RWPE1 (cell line): ENCODE results near the gene MS4A18.

Source experiments
- CTCF ChIA-PET: fragments of 350-600 bp; sonication (Branson Sonifier 250); formaldehyde crosslinking; extraction: SDS; loops from one replicate; lab custom pipeline; 2021; lab: Yijun Ruan, JAX
- POLR2A ChIA-PET: fragments of 400-600 bp; formaldehyde crosslinking; extraction: SDS; loops from one replicate; lab custom pipeline; 2020; ENCODE audit warnings: antibody characterized with exemption; ENCODE audit not compliant: low non-redundant PET; lab: Yijun Ruan, JAX
- DNase-seq: peaks from one replicate; pipeline ENCODE4 v3.0.0; 2012; ENCODE audit warnings: low spot score
- H3K27ac ChIP-seq: fragments of 450-650 bp; 2 replicates; pipeline ENCODE4 v1.5.1; 2017
- TF ChIP-seq, protein P1 (sequence below): fragments of 450-650 bp; conservative IDR thresholded peaks from 2 replicates; pipeline ENCODE4 v1.5.1; 2017; ENCODE audit warnings: low read depth, mild to moderate bottlenecking

MS4A18 gene

DNA sequence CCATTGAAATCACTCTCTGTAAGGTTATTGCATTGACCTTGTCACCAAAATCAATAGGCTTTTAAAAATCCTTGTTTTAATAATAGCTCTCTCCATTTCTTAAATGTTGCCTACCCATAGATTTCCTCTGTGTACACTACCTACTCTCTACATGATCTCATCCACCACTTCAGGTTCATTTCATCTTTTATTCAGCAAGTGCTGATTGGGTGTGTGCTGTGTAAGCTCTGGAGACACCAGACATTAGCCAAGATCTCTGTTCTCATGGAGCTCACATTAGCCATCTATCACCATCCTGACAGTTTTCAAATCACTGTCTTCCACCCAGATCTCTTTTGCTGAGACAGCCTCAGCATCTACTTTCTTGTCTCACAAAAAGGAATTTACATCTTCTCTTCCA, 56.3 kb downstream of the MS4A18 start:
- CTCF ChIA-PET: interaction anchor here (0.9 kb wide), 1 partner anchor 11 kb away, joined by 4 read pairs; no protein-coding TSS in a partner anchor
- POLR2A ChIA-PET: no interaction called here
- no peak for DNase-seq
- TF ChIP-seq, protein P1, sequence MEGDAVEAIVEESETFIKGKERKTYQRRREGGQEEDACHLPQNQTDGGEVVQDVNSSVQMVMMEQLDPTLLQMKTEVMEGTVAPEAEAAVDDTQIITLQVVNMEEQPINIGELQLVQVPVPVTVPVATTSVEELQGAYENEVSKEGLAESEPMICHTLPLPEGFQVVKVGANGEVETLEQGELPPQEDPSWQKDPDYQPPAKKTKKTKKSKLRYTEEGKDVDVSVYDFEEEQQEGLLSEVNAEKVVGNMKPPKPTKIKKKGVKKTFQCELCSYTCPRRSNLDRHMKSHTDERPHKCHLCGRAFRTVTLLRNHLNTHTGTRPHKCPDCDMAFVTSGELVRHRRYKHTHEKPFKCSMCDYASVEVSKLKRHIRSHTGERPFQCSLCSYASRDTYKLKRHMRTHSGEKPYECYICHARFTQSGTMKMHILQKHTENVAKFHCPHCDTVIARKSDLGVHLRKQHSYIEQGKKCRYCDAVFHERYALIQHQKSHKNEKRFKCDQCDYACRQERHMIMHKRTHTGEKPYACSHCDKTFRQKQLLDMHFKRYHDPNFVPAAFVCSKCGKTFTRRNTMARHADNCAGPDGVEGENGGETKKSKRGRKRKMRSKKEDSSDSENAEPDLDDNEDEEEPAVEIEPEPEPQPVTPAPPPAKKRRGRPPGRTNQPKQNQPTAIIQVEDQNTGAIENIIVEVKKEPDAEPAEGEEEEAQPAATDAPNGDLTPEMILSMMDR: no peak
- H3K27ac ChIP-seq: no peak overlapping the region

DNA sequence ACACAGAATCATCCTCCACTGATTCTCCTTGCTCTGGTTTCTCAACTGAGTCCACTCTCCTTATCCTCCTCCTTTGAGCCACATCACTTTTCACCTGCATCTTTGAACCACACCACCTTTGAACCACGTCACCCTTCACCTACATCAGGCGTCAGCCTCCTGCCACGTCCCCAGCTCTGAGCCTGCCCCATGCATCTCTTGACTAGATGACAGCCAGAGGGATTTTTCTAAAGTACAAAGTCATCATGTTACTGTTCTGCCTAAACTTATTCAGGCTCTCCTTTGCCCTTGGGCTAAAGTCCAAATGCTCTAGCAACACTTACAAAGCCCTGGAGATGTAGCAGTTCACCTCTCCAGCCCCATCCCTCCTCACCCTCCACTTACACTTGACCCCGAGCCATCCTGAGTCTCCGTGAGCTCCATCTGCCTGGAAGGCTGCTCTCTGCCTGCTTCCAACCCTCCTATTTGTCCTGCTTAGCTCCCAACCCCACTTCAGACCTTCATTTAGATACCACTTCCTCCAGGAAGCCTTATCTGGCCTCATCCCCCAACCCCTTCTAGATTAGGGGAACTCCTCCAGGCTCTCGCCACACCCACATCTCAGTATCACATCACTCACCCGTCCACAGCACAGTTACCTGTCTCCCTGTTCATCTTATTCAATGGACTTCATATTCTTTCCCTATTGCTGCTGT, 56.9 kb downstream of the MS4A18 start:
- no peak for DNase-seq
- ChIA-PET POLR2A (no interaction called here), CTCF (interaction anchor here (0.5 kb wide), 1 partner anchor 1610 kb away, joined by 4 read pairs; the partner anchor contains the start of gene DTX4)
- TF ChIP-seq, protein P1: no peak
- H3K27ac ChIP-seq: no peak overlapping the region

DNA sequence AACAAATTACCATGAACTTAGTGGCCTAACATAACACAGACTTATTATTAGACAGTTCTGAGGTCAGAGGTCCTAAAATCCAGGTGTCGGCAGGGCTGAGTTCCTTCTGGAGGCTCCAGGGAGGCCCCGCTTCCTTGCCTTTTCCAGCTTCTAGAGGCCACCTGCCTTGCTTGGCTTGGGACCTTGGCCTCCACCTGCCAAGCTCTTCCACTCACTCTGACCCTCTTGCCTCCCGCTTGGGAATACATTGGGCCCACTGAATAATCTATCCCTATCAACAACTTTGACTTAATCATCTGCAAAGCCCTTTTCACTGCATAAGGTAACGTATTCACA, 57.4 kb downstream of the MS4A18 start:
- ChIA-PET CTCF (interaction anchor here (0.5 kb wide), 1 partner anchor 1610 kb away, joined by 4 read pairs; the partner anchor contains the start of gene DTX4), POLR2A (no interaction called here)
- DNase-seq: no peak
- H3K27ac ChIP-seq: no peak overlapping the region
- TF ChIP-seq, protein P1: no peak

DNA sequence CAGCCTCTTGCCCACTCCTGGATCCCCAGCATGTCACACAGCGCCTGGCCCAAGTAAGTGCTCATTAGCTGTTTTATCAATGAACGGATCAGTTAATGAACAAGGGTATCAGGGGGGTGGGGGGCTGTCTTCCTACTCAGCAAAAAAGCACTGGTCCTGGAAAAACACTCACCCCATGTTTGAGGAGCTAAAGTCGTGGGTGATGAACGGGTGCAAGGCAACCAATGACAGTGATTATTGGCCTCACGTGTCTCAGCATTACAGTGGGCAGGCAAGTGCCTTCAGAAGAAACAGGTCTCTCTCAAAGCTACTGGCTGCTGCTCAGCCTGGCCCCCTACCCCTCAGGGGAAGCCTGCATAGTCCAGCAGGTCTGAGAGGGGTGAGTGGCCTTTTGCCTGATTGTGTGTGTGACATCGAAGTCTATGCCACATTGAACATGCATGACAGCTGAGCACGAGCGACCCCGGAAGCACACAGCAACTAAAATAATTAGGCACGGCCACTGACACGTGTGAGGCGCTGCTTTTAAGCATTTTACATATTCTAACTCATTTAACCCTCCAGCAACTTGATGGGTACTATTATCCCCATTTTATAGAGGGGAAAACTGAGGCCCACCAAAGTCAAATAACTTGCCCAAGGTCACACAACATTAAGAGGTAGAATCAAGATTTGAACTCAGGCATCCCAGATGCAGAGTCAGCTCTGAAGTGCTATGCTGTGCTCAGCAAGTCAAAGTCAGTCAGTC, 58.0 kb downstream of the MS4A18 start:
- no peak overlapping the region for H3K27ac ChIP-seq
- ChIA-PET CTCF (no interaction called here), POLR2A (no interaction called here)
- TF ChIP-seq, protein P1: no peak
- DNase-seq: no peak

DNA sequence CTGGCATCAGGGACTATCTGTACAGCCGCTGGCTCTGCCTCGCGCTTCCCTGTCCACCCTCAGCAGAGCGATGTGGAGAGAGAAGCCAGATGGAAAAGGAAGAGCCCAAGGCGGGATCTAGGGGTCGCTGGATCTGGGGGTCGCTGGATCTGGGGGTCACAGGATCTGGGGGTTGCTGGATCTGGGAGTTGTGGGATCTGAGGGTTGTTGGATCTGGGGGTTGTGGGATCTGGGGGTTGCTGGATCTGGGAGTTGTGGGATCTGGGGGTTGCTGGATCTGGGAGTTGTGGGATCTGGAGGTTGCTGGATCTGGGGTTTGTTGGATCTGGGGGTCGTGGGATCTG, 58.6 kb downstream of the MS4A18 start:
- no peak overlapping the region for H3K27ac ChIP-seq
- TF ChIP-seq, protein P1: no peak
- CTCF ChIA-PET: no interaction called here
- DNase-seq: no peak
- POLR2A ChIA-PET: no interaction called here

GRCh38 chr11:60783911-60784310, 59.4 kb downstream of the MS4A18 start:
- POLR2A ChIA-PET: no interaction called here
- TF ChIP-seq, protein P1: no peak
- no peak for DNase-seq
- no peak overlapping the region for H3K27ac ChIP-seq
- CTCF ChIA-PET: interaction anchor here (1.2 kb wide), 1 partner anchor 8 kb away, joined by 3 read pairs; no protein-coding TSS in a partner anchor
